Right renal pelvis (tissue), 4 donors: ENCODE results near the gene PCDHA1. TPM values are rescaled to one million over a fixed set of nuclear protein-coding genes. Genes with fewer than 3 reads are reported as not detected.
"Not testable (repeated sequence)": the region's sequence is repeated elsewhere in the genome, so short reads cannot be mapped to it uniquely, and the experiment has no call there.

Experiments
- DNase-seq, 4 donors: peaks; one replicate each; pipeline ENCODE4 v3.0.0-alpha.2; 2013; ENCODE audit warnings: low read depth in 4 of 4, low spot score in 3 of 4, missing footprints in 1 of 4
- polyA plus RNA-seq, 4 donors: library from polyadenylated mRNA; unstranded; fragments of 120-200 nt; gene quantifications; one replicate each; pipeline ENCODE4 v1.2.1, GENCODE V29; 2013; ENCODE audit not compliant: insufficient read length in 4 of 4

PCDHA1 gene
- polyA plus RNA-seq, 4 donors, result 0.06 TPM; not detected in 3

- DNase-seq, result not testable (repeated sequence)
Measured at GRCh38 chr5:140848139-140849102, 62.5 kb downstream of the PCDHA1 start, which contains the start of gene PCDHA9. Gene PCDHA9, plus strand, starts transcription at chr5:140848382. Its CDS starts 114 bp downstream, at chr5:140848496.

- not testable (repeated sequence) for DNase-seq
Measured at GRCh38 chr5:140849831-140850634, 64.1 kb downstream of the PCDHA1 start.

- peak in 1 of 4 donors; percentile 2 for DNase-seq
Measured at GRCh38 chr5:140855772-140856674, 70.1 kb downstream of the PCDHA1 start, which contains the start of gene PCDHA10. Gene PCDHA10, plus strand, starts transcription at chr5:140855897. Its CDS starts 152 bp downstream, at chr5:140856049.

- no peak for DNase-seq
Measured at GRCh38 chr5:140857177-140857986, 71.4 kb downstream of the PCDHA1 start.

- DNase-seq, result no peak
Measured at GRCh38 chr5:140857987-140858240, 72.0 kb downstream of the PCDHA1 start.

GRCh38 chr5:140862441-140863295, 76.7 kb downstream of the PCDHA1 start:
- no peak for DNase-seq

- no peak for DNase-seq
Measured at GRCh38 chr5:140868721-140869554, 83.0 kb downstream of the PCDHA1 start, which contains the start of gene PCDHA11. Gene PCDHA11, plus strand, starts transcription at chr5:140868957. Its CDS starts 147 bp downstream, at chr5:140869104.

GRCh38 chr5:140869555-140869886, 83.6 kb downstream of the PCDHA1 start:
- no peak for DNase-seq

- no peak for DNase-seq
Measured at GRCh38 chr5:140870221-140871201, 84.6 kb downstream of the PCDHA1 start.

GRCh38 chr5:140875085-140876065, 89.4 kb downstream of the PCDHA1 start, which contains the start of gene PCDHA12:
Gene PCDHA12, plus strand, starts transcription at chr5:140875308. Its CDS starts 165 bp downstream, at chr5:140875473.
- no peak for DNase-seq

GRCh38 chr5:140876541-140877261, 90.8 kb downstream of the PCDHA1 start:
- not testable (repeated sequence) for DNase-seq

GRCh38 chr5:140877262-140877581, 91.3 kb downstream of the PCDHA1 start:
- no peak for DNase-seq

GRCh38 chr5:140881889-140882590, 96.1 kb downstream of the PCDHA1 start, which contains the start of gene PCDHA13:
Gene PCDHA13, plus strand, starts transcription at chr5:140882124. Its CDS starts 145 bp downstream, at chr5:140882269.
- DNase-seq, result no peak

- no peak for DNase-seq
Measured at GRCh38 chr5:140882591-140882899, 96.6 kb downstream of the PCDHA1 start.
